WI38 (cell line): ENCODE measurements around the gene SKAP1.

ENCODE experiments used
- H3K4me3 ChIP-seq: 2 replicates; pipeline ENCODE4 v1.5.1; 2011; ENCODE audit warnings: low read depth, mild to moderate bottlenecking, control low read depth, low read length
- CTCF ChIP-seq: IDR thresholded peaks from 2 replicates; pipeline ENCODE4 v1.5.1; 2012; ENCODE audit warnings: low read depth, mild to moderate bottlenecking, control low read depth, low read length

SKAP1 gene

GRCh38 chr17:48429638-48430586, at the start of gene SKAP1:
SKAP1 (minus strand) TSS chr17:48430214.
- TF ChIP-seq CTCF, result no peak
- H3K4me3 ChIP-seq, result no peak within 1 kb of the TSS

- TF ChIP-seq CTCF, result no peak
- no peak overlapping the region for H3K4me3 ChIP-seq
Observed at GRCh38 chr17:48479014-48479402, 49.0 kb upstream of the SKAP1 start.

GRCh38 chr17:48478224-48479013, 48.4 kb upstream of the SKAP1 start:
- TF ChIP-seq CTCF, result no peak
- no peak overlapping the region for H3K4me3 ChIP-seq

- H3K4me3 ChIP-seq, result no peak overlapping the region
- no peak for TF ChIP-seq CTCF
Observed at GRCh38 chr17:48477221-48477620, 47.2 kb upstream of the SKAP1 start.

GRCh38 chr17:48472411-48473281, 42.6 kb upstream of the SKAP1 start:
- TF ChIP-seq CTCF, result no peak
- H3K4me3 ChIP-seq, result no peak overlapping the region

GRCh38 chr17:48471817-48472410, 41.9 kb upstream of the SKAP1 start:
- no peak overlapping the region for H3K4me3 ChIP-seq

More at GRCh38 chr17:48471817-48472410, 41.9 kb upstream of the SKAP1 start:
- TF ChIP-seq CTCF, result no peak
